Smooth muscle cell (in vitro differentiated cells): ENCODE measurements around the gene MGAT4A. TPM values are rescaled to one million over a fixed set of nuclear protein-coding genes. Genes with fewer than 3 reads are reported as not detected.

Experiments
- DNase-seq: peaks from one replicate; lab custom pipeline; 2025; ENCODE audit not compliant: unreplicated experiment; lab: John Stamatoyannopoulos, UW
- H2AFZ ChIP-seq: fragments of 200-600 bp; sonication (generic); 2 replicates; pipeline ENCODE4 v1.6.0; 2016; ENCODE audit warnings: antibody characterized with exemption, low read depth, mild to moderate bottlenecking
- H3F3A ChIP-seq: fragments of 200-600 bp; sonication (generic); 2 replicates; pipeline ENCODE4 v1.6.0; 2017; ENCODE audit warnings: antibody characterized with exemption, low read depth
- H3K27ac ChIP-seq: fragments of 200-600 bp; sonication (generic); 2 replicates; pipeline ENCODE4 v1.5.1; 2016; ENCODE audit warnings: low read depth, mild to moderate bottlenecking
- H3K27me3 ChIP-seq: fragments of 200-600 bp; sonication (generic); 2 replicates; pipeline ENCODE4 v1.6.1; 2016; ENCODE audit warnings: low read depth, mild to moderate bottlenecking
- H3K36me3 ChIP-seq: fragments of 200-600 bp; sonication (generic); 2 replicates; pipeline ENCODE4 v1.5.1; 2016; ENCODE audit warnings: low read depth
- H3K4me1 ChIP-seq: fragments of 200-600 bp; sonication (generic); 2 replicates; pipeline ENCODE4 v1.5.1; 2016; ENCODE audit warnings: low read depth
- H3K4me2 ChIP-seq: fragments of 200-600 bp; sonication (generic); 2 replicates; pipeline ENCODE4 v1.6.0; 2016; ENCODE audit warnings: mild to moderate bottlenecking
- H3K4me3 ChIP-seq: fragments of 200-600 bp; sonication (generic); 2 replicates; pipeline ENCODE4 v1.5.1; 2016; ENCODE audit warnings: mild to moderate bottlenecking
- H3K79me2 ChIP-seq: fragments of 200-600 bp; sonication (generic); 2 replicates; pipeline ENCODE4 v1.6.0; 2016; ENCODE audit warnings: low read depth, mild to moderate bottlenecking
- H3K9ac ChIP-seq: fragments of 200-600 bp; sonication (generic); 2 replicates; pipeline ENCODE4 v1.6.0; 2016; ENCODE audit warnings: low read depth
- H3K9me3 ChIP-seq: fragments of 200-600 bp; sonication (generic); replicated peaks from 2 replicates; pipeline ENCODE4 v1.5.1; 2016; ENCODE audit warnings: low read depth
- H4K20me1 ChIP-seq: fragments of 200-600 bp; sonication (generic); 2 replicates; pipeline ENCODE4 v1.6.0; 2016; ENCODE audit warnings: low read depth
- WGBS: methylation state at CpG from one replicate; pipeline ENCODE4 v1.1.7; 2016; ENCODE audit warnings: low lambda C conversion rate; 5-methylcytosine and 5-hydroxymethylcytosine counted together
- polyA plus RNA-seq: library from polyadenylated mRNA; unstranded; fragments of >200 nt; fragmentation: Nextera tagmentation; extraction: Ambion mirVana; gene quantifications from 2 replicates; pipeline ENCODE4 v1.2.1, GENCODE V29; 2016
- total RNA-seq: library from RNA; depleted of rRNA; stranded (reverse); fragments of >200 nt; gene quantifications from 2 replicates; pipeline ENCODE4 v1.2.3, GENCODE V29; 2014
- TF ChIP-seq, protein P1 (sequence below): fragments of 200-600 bp; sonication (generic); IDR thresholded peaks from 2 replicates; pipeline ENCODE4 v1.5.1; 2017; ENCODE audit warnings: borderline replicate concordance, mild to moderate bottlenecking, antibody characterized with exemption; ENCODE audit not compliant: insufficient read depth, poor library complexity, severe bottlenecking

Gene MGAT4A
- total and polyA plus RNA-seq, 2 experiments from 2014 or later = 1.4 to 8.9 TPM

DNA sequence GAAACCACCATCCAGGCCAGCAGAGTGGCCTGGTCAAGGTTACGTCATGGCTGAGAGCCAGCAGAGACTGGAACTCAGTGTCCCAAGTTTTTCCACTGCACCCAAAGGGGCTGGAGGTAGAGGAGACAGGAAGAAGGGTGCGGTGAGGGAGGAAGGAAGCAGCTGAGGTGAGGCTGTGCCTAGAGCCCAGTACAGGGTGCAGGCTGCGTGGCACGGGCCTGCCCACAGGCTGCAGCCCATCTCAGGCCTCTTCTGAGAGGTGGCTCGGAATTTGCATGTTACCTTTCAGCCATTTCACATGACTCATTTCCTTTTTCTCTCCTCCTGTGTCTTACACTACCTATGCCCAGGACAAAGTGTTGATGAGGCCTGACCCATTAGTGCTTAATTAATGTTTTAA, 13.7 kb upstream of the MGAT4A start:
- H2AFZ ChIP-seq = no peak overlapping the region
- TF ChIP-seq, protein P1, sequence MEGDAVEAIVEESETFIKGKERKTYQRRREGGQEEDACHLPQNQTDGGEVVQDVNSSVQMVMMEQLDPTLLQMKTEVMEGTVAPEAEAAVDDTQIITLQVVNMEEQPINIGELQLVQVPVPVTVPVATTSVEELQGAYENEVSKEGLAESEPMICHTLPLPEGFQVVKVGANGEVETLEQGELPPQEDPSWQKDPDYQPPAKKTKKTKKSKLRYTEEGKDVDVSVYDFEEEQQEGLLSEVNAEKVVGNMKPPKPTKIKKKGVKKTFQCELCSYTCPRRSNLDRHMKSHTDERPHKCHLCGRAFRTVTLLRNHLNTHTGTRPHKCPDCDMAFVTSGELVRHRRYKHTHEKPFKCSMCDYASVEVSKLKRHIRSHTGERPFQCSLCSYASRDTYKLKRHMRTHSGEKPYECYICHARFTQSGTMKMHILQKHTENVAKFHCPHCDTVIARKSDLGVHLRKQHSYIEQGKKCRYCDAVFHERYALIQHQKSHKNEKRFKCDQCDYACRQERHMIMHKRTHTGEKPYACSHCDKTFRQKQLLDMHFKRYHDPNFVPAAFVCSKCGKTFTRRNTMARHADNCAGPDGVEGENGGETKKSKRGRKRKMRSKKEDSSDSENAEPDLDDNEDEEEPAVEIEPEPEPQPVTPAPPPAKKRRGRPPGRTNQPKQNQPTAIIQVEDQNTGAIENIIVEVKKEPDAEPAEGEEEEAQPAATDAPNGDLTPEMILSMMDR = no peak
- no peak overlapping the region for H3K4me2 ChIP-seq
- WGBS = 92% methylated on average over 5 of the region's 5 CpGs
- H4K20me1 ChIP-seq = no peaks in the 10 kb centered on the region
- H3K9me3 ChIP-seq = no peaks in the 10 kb centered on the region
- peaks cover 4% of the 10 kb centered on the region for H3F3A ChIP-seq
- H3K9ac ChIP-seq = no peak overlapping the region
- H3K79me2 ChIP-seq = no peaks in the 10 kb centered on the region
- H3K36me3 ChIP-seq = no peaks in the 10 kb centered on the region
- no peak overlapping the region for H3K4me3 ChIP-seq
- DNase-seq = no peak
- no peaks in the 10 kb centered on the region for H3K27me3 ChIP-seq
- H3K27ac ChIP-seq = no peak overlapping the region
- no peaks in the 10 kb centered on the region for H3K4me1 ChIP-seq

DNA sequence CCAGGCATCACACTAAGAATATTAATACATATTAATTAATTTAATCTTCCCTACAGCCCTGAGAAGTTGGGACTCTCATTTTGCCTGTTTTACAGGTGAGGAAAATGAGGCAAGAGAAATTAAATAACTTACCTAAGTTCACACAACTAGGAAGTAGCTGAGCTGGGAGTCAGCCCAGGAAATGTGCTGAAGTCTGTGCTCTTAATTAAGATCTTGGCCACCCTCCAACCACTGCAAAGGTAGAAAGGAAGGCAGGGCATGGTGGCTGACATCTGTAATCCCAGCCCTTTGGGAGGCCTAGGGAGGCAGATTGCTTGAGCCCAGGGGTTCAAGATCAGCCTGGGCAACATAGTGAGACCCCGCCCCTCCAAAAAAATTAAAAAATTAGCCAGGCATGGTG, 12.9 kb upstream of the MGAT4A start:
- no peaks in the 10 kb centered on the region for H3K36me3 ChIP-seq
- WGBS = 93% methylated on average over 1 of the region's 1 CpG

DNA sequence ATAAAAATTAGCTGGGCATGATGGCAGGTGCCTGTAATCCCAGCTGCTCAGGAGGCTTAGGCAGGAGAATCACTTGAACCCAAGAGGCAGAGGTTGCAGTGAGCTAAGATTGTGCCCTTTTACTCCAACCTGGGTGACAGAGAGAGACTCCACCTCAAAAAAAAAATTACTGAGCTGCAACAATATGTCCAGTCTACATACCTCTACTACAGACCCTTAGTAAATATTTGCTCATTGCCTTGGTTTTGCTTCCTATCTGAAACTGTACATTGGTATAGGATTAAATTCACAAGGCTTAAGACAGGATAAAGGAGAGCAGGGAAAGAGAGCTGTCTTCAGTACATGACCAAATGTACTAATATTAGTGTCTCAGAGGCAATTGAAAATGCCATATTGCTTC, 8.1 kb upstream of the MGAT4A start:
- no peaks in the 10 kb centered on the region for H3K36me3 ChIP-seq
- H3K27ac ChIP-seq = no peak overlapping the region
- no peaks in the 10 kb centered on the region for H4K20me1 ChIP-seq
- no peaks in the 10 kb centered on the region for H3K27me3 ChIP-seq
- no peak overlapping the region for H2AFZ ChIP-seq
- H3K4me2 ChIP-seq = no peak overlapping the region
- peaks cover 5% of the 10 kb centered on the region for H3K4me1 ChIP-seq
- no peaks in the 10 kb centered on the region for H3K79me2 ChIP-seq
- H3K9ac ChIP-seq = no peak overlapping the region
- DNase-seq = no peak
- H3K4me3 ChIP-seq = no peak overlapping the region
- H3F3A ChIP-seq = peaks cover 11% of the 10 kb centered on the region
- TF ChIP-seq, protein P1 = no peak
- no peaks in the 10 kb centered on the region for H3K9me3 ChIP-seq

More for the DNA sequence above, 12.9 kb upstream of the MGAT4A start:
- Histone ChIP-seq H3F3A (peaks cover 4% of the 10 kb centered on the region), H3K9me3 (no peaks in the 10 kb centered on the region), H3K4me2 (no peak overlapping the region), H3K27me3 (no peaks in the 10 kb centered on the region), H2AFZ (no peak overlapping the region), H3K27ac (no peak overlapping the region), H3K9ac (no peak overlapping the region), H3K4me1 (no peaks in the 10 kb centered on the region), H3K4me3 (no peak overlapping the region), H4K20me1 (no peaks in the 10 kb centered on the region), H3K79me2 (no peaks in the 10 kb centered on the region)
- DNase-seq = no peak
- TF ChIP-seq, protein P1 = no peak

DNA sequence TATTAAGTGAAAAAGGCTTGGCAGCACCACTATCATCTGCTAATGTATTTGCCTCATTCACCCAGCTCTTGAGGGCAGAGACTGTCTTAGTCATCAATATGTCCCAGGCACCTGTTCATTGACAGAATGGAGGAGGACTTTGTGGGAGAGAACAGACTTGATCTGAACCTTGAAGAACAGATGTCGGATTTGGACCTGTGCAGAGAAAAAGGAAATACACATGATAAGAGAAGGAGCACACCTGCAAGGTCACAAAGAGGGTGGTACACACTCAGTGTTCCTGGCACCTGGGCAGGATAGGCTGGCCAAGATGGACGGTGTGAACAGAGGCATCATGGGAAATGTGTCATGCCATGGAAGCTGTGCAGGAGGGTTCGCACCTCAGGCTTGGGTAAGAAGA, 7.4 kb upstream of the MGAT4A start:
- 86% methylated on average over 3 of the region's 3 CpGs for WGBS
- no peaks in the 10 kb centered on the region for H3K79me2 ChIP-seq

More for the DNA sequence above, 7.4 kb upstream of the MGAT4A start:
- no peak for DNase-seq
- Histone ChIP-seq H3K4me1 (peaks cover 5% of the 10 kb centered on the region), H3K27ac (no peak overlapping the region), H3F3A (peaks cover 12% of the 10 kb centered on the region), H4K20me1 (no peaks in the 10 kb centered on the region), H3K9me3 (no peaks in the 10 kb centered on the region), H3K9ac (no peak overlapping the region), H2AFZ (no peak overlapping the region), H3K27me3 (no peaks in the 10 kb centered on the region), H3K36me3 (no peaks in the 10 kb centered on the region), H3K4me2 (no peak overlapping the region), H3K4me3 (no peak overlapping the region)
- TF ChIP-seq, protein P1 = no peak
